H1 (cell line): Measurements from ENCODE around the gene FMO3. TPM values are rescaled to one million over a fixed set of nuclear protein-coding genes. Genes with fewer than 3 reads are reported as not detected.

ENCODE experiments used
- ASH2L ChIP-seq: fragments of 200-600, 300-600 bp; sonication (generic); IDR thresholded peaks from one replicate; pipeline ENCODE4 v1.7.1; 2017; ENCODE audit warnings: low read length
- CREB1 ChIP-seq: IDR thresholded peaks from 2 replicates; pipeline ENCODE4 v1.6.1; 2012; ENCODE audit warnings: inconsistent platforms
- EZH2 ChIP-seq: fragments of 200-600 bp; sonication (generic); IDR thresholded peaks from 2 replicates; pipeline ENCODE4 v1.7.1; 2012; ENCODE audit warnings: low read depth, mild to moderate bottlenecking, moderate library complexity, low read length, inconsistent platforms; ENCODE audit not compliant: severe bottlenecking
- FOSL1 ChIP-seq: IDR thresholded peaks from 2 replicates; pipeline ENCODE4 v1.6.1; 2011; ENCODE audit warnings: mild to moderate bottlenecking, low read depth, low read length, moderate library complexity; ENCODE audit not compliant: insufficient read depth
- KDM1A ChIP-seq: fragments of 200-600, 300-600 bp; sonication (generic); IDR thresholded peaks from 2 replicates; pipeline ENCODE4 v1.7.1; 2016; ENCODE audit warnings: mild to moderate bottlenecking, low read length, borderline replicate concordance
- POLR2A ChIP-seq, 2 experiments: IDR thresholded peaks; 1 replicate in 1 of 2; 2 replicates in 1 of 2; pipeline ENCODE4 v1.6.1; 2011; ENCODE audit warnings: low read depth in 2 of 2, low read length in 2 of 2, mild to moderate bottlenecking in 2 of 2; ENCODE audit errors: control extremely low read depth in 1 of 2
- TAF1 ChIP-seq: IDR thresholded peaks from 2 replicates; pipeline ENCODE4 v1.6.1; 2011; ENCODE audit warnings: mild to moderate bottlenecking, low read depth, low read length
- polyA plus RNA-seq, 7 experiments: library from polyadenylated mRNA; depleted of rRNA in 3 of 7; stranded (reverse) in 5 of 7; unstranded in 2 of 7; fragments of >200 nt in 5 of 7; fragments of 200-250 nt in 2 of 7; gene quantifications; 1 replicate in 5 of 7; 2 replicates in 1 of 7; 4 replicates in 1 of 7; pipeline versions ENCODE4 v1.2.1 to v1.2.3, GENCODE V29; 2011 to 2013; ENCODE audit warnings: missing spikeins in 2 of 7, mixed read lengths in 2 of 7
- total RNA-seq: library from RNA; stranded (reverse); fragmentation: NEBNext Ultra II Directional; extraction: Animal tissue kit (Norgen Biotek cat#: 25700); gene quantifications from 2 replicates; pipeline ENCODE4 v1.2.1, GENCODE V29; 2021
- TF ChIP-seq, protein P1 (sequence below): fragments of 300-600 bp; sonication (generic); IDR thresholded peaks from 2 replicates; pipeline ENCODE4 v1.7.1; 2012; ENCODE audit warnings: low read length, moderate library complexity, mild to moderate bottlenecking, inconsistent platforms; ENCODE audit not compliant: insufficient replicate concordance
- TF ChIP-seq, protein P2 (sequence below): IDR thresholded peaks from 2 replicates; pipeline ENCODE4 v1.6.1; 2011; ENCODE audit warnings: low read length, improper control_type of control experiment

FMO3 gene
- total and polyA plus RNA-seq, 2 of the 8 experiments (the other 6 are each of a cell fraction or from before 2014, with no cell fraction given), result not detected

DNA sequence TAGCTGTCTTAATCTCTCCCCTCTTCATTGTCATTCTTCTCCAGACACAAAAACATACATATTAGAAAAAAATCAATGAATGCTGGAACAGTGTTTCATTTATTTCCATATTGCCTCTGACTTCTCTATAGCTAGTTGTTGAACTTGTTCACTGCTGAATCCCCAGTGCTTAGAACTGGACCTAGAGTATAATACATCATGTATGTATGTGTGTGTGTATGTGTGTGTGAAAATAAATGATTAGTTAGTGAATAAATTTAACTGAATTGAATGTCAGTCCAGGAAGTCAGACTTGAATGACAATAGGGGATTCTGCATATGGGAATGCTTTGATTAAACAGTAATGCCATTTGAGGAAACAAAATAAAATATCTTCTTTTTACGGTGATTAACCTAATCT is 36.4 kb downstream of the FMO3 start (continued):
- TF ChIP-seq, protein P1, sequence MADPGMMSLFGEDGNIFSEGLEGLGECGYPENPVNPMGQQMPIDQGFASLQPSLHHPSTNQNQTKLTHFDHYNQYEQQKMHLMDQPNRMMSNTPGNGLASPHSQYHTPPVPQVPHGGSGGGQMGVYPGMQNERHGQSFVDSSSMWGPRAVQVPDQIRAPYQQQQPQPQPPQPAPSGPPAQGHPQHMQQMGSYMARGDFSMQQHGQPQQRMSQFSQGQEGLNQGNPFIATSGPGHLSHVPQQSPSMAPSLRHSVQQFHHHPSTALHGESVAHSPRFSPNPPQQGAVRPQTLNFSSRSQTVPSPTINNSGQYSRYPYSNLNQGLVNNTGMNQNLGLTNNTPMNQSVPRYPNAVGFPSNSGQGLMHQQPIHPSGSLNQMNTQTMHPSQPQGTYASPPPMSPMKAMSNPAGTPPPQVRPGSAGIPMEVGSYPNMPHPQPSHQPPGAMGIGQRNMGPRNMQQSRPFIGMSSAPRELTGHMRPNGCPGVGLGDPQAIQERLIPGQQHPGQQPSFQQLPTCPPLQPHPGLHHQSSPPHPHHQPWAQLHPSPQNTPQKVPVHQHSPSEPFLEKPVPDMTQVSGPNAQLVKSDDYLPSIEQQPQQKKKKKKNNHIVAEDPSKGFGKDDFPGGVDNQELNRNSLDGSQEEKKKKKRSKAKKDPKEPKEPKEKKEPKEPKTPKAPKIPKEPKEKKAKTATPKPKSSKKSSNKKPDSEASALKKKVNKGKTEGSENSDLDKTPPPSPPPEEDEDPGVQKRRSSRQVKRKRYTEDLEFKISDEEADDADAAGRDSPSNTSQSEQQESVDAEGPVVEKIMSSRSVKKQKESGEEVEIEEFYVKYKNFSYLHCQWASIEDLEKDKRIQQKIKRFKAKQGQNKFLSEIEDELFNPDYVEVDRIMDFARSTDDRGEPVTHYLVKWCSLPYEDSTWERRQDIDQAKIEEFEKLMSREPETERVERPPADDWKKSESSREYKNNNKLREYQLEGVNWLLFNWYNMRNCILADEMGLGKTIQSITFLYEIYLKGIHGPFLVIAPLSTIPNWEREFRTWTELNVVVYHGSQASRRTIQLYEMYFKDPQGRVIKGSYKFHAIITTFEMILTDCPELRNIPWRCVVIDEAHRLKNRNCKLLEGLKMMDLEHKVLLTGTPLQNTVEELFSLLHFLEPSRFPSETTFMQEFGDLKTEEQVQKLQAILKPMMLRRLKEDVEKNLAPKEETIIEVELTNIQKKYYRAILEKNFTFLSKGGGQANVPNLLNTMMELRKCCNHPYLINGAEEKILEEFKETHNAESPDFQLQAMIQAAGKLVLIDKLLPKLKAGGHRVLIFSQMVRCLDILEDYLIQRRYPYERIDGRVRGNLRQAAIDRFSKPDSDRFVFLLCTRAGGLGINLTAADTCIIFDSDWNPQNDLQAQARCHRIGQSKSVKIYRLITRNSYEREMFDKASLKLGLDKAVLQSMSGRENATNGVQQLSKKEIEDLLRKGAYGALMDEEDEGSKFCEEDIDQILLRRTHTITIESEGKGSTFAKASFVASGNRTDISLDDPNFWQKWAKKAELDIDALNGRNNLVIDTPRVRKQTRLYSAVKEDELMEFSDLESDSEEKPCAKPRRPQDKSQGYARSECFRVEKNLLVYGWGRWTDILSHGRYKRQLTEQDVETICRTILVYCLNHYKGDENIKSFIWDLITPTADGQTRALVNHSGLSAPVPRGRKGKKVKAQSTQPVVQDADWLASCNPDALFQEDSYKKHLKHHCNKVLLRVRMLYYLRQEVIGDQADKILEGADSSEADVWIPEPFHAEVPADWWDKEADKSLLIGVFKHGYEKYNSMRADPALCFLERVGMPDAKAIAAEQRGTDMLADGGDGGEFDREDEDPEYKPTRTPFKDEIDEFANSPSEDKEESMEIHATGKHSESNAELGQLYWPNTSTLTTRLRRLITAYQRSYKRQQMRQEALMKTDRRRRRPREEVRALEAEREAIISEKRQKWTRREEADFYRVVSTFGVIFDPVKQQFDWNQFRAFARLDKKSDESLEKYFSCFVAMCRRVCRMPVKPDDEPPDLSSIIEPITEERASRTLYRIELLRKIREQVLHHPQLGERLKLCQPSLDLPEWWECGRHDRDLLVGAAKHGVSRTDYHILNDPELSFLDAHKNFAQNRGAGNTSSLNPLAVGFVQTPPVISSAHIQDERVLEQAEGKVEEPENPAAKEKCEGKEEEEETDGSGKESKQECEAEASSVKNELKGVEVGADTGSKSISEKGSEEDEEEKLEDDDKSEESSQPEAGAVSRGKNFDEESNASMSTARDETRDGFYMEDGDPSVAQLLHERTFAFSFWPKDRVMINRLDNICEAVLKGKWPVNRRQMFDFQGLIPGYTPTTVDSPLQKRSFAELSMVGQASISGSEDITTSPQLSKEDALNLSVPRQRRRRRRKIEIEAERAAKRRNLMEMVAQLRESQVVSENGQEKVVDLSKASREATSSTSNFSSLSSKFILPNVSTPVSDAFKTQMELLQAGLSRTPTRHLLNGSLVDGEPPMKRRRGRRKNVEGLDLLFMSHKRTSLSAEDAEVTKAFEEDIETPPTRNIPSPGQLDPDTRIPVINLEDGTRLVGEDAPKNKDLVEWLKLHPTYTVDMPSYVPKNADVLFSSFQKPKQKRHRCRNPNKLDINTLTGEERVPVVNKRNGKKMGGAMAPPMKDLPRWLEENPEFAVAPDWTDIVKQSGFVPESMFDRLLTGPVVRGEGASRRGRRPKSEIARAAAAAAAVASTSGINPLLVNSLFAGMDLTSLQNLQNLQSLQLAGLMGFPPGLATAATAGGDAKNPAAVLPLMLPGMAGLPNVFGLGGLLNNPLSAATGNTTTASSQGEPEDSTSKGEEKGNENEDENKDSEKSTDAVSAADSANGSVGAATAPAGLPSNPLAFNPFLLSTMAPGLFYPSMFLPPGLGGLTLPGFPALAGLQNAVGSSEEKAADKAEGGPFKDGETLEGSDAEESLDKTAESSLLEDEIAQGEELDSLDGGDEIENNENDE, result no peak
- no peak for TF ChIP-seq KDM1A
- no peak for TF ChIP-seq FOSL1
- TF ChIP-seq TAF1, result no peak
- TF ChIP-seq POLR2A (IDR thresholded peaks at IDR 0.05; ENCODE audit: control extremely low read depth in 1 of 2, low read depth in 2 of 2, low read length in 2 of 2), result no peak
- TF ChIP-seq, protein P2, sequence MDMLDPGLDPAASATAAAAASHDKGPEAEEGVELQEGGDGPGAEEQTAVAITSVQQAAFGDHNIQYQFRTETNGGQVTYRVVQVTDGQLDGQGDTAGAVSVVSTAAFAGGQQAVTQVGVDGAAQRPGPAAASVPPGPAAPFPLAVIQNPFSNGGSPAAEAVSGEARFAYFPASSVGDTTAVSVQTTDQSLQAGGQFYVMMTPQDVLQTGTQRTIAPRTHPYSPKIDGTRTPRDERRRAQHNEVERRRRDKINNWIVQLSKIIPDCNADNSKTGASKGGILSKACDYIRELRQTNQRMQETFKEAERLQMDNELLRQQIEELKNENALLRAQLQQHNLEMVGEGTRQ, result no peak
- no peak for TF ChIP-seq ASH2L
- no peak for TF ChIP-seq EZH2
- TF ChIP-seq CREB1, result no peak
- TF ChIP-seq, all 59 proteins: peak for 0
